GM23338 (cell line): ENCODE results near the gene UBL4A. TPM values are rescaled to one million over a fixed set of nuclear protein-coding genes. Genes with fewer than 3 reads are reported as not detected.
A peak's percentile ranks its signal among the peaks of the same experiment; 100 is the strongest.

Source experiments
- ATAC-seq: fragments of 200-7000 bp; cut with Tn5 transposase; 3 replicates; pipeline ENCODE4 v1.9.1; 2020
- DNase-seq: peaks from one replicate; pipeline ENCODE4 v3.0.0-alpha.2; 2015; ENCODE audit warnings: low spot score
- H2AFZ ChIP-seq: fragments of 200-600 bp; sonication (generic); 2 replicates; pipeline ENCODE4 v1.8.0; 2016; ENCODE audit warnings: antibody characterized with exemption, mild to moderate bottlenecking, moderate library complexity
- H3F3A ChIP-seq: fragments of 200-600 bp; sonication (generic); replicated peaks from 2 replicates; pipeline ENCODE4 v1.8.0; 2017; ENCODE audit warnings: antibody characterized with exemption, mixed run types, low read depth
- H3K27ac ChIP-seq: fragments of 200-600 bp; sonication (generic); 2 replicates; pipeline ENCODE4 v1.6.1; 2016; ENCODE audit warnings: low read depth
- H3K27me3 ChIP-seq: fragments of 200-600 bp; sonication (generic); 2 replicates; pipeline ENCODE4 v1.8.0; 2016; ENCODE audit warnings: mild to moderate bottlenecking, mixed run types, moderate library complexity; ENCODE audit not compliant: insufficient read depth
- H3K36me3 ChIP-seq: fragments of 200-600 bp; sonication (generic); 2 replicates; pipeline ENCODE4 v1.8.0; 2016; ENCODE audit warnings: mild to moderate bottlenecking; ENCODE audit not compliant: insufficient read depth
- H3K4me1 ChIP-seq: fragments of 200-600 bp; sonication (generic); 2 replicates; pipeline ENCODE4 v1.8.0; 2016; ENCODE audit warnings: mild to moderate bottlenecking, moderate library complexity; ENCODE audit not compliant: insufficient read depth
- H3K4me2 ChIP-seq: fragments of 200-600 bp; sonication (generic); 2 replicates; pipeline ENCODE4 v1.7.1; 2017; ENCODE audit warnings: mixed run types
- H3K4me3 ChIP-seq: fragments of 200-600 bp; sonication (generic); 2 replicates; pipeline ENCODE4 v1.6.1; 2016; ENCODE audit warnings: mixed run types
- H3K79me2 ChIP-seq: fragments of 200-600 bp; sonication (generic); replicated peaks from 2 replicates; pipeline ENCODE4 v1.8.0; 2017; ENCODE audit warnings: mild to moderate bottlenecking; ENCODE audit not compliant: insufficient read depth
- H3K9me2 ChIP-seq: fragments of 200-600 bp; sonication (generic); 2 replicates; pipeline ENCODE4 v1.8.0; 2017; ENCODE audit not compliant: insufficient read depth
- H4K20me1 ChIP-seq: fragments of 200-600 bp; sonication (generic); replicated peaks from 2 replicates; pipeline ENCODE4 v1.8.0; 2017; ENCODE audit warnings: mild to moderate bottlenecking; ENCODE audit not compliant: insufficient read depth
- H3K27ac Mint-ChIP-seq: 2 replicates; pipeline ENCODE4 v1.8.0; 2020; ENCODE audit warnings: inconsistent platforms, mild to moderate bottlenecking, moderate library complexity, mixed read lengths
- H3K27me3 Mint-ChIP-seq: 3 replicates; pipeline ENCODE4 v1.8.0; 2022; ENCODE audit warnings: low read depth, mild to moderate bottlenecking, moderate library complexity, mixed read lengths, inconsistent platforms; ENCODE audit not compliant: insufficient read depth, poor library complexity
- H3K36me3 Mint-ChIP-seq: 3 replicates; pipeline ENCODE4 v1.8.0; 2021; ENCODE audit warnings: low read depth, mild to moderate bottlenecking, inconsistent platforms, moderate library complexity, mixed read lengths
- H3K4me1 Mint-ChIP-seq: 3 replicates; pipeline ENCODE4 v1.8.0; 2020; ENCODE audit warnings: mild to moderate bottlenecking, inconsistent platforms, mixed read lengths
- H3K4me3 Mint-ChIP-seq: 3 replicates; pipeline ENCODE4 v1.8.0; 2021; ENCODE audit warnings: moderate library complexity, mild to moderate bottlenecking, inconsistent platforms, mixed read lengths
- H3K9me3 Mint-ChIP-seq: 3 replicates; pipeline ENCODE4 v1.8.0; 2020; ENCODE audit warnings: moderate library complexity, mild to moderate bottlenecking, inconsistent platforms, mixed read lengths
- CREB1 ChIP-seq: fragments of 250-450 bp; sonication (Bioruptor Pico); IDR thresholded peaks from 2 replicates; pipeline ENCODE4 v1.5.0; 2020; ENCODE audit warnings: low read depth, mild to moderate bottlenecking, moderate library complexity
- NANOG ChIP-seq: IDR thresholded peaks from 2 replicates; pipeline ENCODE4 v1.6.1; 2016; ENCODE audit warnings: antibody characterized with exemption, borderline replicate concordance
- STAT1 ChIP-seq: IDR thresholded peaks from one replicate; pipeline ENCODE4 v1.6.1; 2016; ENCODE audit warnings: antibody characterized with exemption; ENCODE audit not compliant: unreplicated experiment
- polyA plus RNA-seq: library from polyadenylated mRNA; unstranded; fragments of >200 nt; fragmentation: Nextera tagmentation; extraction: Ambion mirVana; gene quantifications from 2 replicates; pipeline ENCODE4 v1.2.1, GENCODE V29; 2016
- total RNA-seq: library from RNA; depleted of rRNA; stranded (reverse); fragments of >200 nt; shearing (Covaris generic); gene quantifications from 2 replicates; pipeline ENCODE4 v1.2.3, GENCODE V29; 2014
- TF ChIP-seq, protein P1 (sequence below): IDR thresholded peaks from one replicate; pipeline ENCODE4 v1.6.1; 2018; ENCODE audit warnings: antibody characterized with exemption; ENCODE audit not compliant: unreplicated experiment

The UBL4A gene
- total and polyA plus RNA-seq, 2 experiments from 2014 or later, result 15.6 to 43.7 TPM

DNA sequence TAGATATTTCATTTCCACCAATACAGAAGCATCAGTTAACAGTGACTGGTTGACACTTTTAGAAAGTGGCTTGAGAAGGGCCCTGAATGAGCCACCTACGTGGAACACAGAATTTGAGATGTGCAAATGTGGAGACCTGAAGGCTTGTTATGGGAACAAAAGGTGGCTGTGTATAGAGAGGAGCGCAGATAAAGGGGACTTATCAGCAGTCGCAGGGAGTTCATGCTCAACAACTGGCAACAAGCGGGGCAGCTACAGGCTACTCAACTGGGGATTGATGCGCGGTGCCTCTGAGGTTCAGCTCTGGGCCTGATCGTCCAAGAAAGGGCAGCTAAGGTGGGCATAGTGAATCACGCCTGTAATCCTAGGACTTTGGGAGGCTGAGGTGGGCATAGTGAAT, 33.0 kb upstream of the UBL4A start (continued):
- TF ChIP-seq, protein P1, sequence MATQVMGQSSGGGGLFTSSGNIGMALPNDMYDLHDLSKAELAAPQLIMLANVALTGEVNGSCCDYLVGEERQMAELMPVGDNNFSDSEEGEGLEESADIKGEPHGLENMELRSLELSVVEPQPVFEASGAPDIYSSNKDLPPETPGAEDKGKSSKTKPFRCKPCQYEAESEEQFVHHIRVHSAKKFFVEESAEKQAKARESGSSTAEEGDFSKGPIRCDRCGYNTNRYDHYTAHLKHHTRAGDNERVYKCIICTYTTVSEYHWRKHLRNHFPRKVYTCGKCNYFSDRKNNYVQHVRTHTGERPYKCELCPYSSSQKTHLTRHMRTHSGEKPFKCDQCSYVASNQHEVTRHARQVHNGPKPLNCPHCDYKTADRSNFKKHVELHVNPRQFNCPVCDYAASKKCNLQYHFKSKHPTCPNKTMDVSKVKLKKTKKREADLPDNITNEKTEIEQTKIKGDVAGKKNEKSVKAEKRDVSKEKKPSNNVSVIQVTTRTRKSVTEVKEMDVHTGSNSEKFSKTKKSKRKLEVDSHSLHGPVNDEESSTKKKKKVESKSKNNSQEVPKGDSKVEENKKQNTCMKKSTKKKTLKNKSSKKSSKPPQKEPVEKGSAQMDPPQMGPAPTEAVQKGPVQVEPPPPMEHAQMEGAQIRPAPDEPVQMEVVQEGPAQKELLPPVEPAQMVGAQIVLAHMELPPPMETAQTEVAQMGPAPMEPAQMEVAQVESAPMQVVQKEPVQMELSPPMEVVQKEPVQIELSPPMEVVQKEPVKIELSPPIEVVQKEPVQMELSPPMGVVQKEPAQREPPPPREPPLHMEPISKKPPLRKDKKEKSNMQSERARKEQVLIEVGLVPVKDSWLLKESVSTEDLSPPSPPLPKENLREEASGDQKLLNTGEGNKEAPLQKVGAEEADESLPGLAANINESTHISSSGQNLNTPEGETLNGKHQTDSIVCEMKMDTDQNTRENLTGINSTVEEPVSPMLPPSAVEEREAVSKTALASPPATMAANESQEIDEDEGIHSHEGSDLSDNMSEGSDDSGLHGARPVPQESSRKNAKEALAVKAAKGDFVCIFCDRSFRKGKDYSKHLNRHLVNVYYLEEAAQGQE, result no peak

DNA sequence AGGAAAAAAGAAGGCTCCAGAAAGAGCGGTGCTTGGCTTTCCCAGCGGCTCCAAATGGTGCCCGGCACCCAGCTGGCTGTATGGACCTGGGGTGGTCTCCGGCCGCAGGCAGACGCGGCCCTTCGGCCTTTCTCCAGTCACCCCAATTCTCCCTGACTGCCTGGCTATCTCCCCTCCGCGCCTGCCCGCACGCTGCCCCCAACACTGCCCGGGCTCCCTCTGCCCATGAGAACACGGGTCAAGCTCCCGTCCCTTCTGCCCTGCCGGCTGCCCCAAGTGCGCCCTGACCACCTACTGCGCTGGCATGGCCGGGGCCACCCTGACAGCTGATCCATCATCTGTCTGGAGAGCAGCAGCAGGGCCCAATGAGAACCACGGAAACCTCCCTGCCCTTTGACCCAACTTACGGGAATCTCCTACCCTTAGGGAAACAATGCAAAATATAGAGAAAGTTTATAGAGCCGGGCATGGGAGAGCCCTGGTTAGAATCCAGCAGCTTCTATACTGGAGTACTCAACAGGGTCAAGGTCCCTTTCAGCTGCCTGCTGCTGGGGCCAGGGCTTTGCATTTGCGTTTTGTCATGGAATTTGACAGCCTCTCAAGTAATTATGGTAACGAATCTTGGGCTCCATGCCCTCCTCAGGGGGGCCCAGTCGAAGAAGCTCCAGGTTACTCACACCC, 30.8 kb upstream of the UBL4A start:
- Histone ChIP-seq H3K4me1 (peaks cover 10% of the 10 kb centered on the region), H3K27ac (peak overlapping the region; percentile 90), H3K9me2 (no peaks in the 10 kb centered on the region), H3K79me2 (no peaks in the 10 kb centered on the region), H3K36me3 (no peaks in the 10 kb centered on the region), H2AFZ (no peak overlapping the region), H3K27me3 (peaks cover 8% of the 10 kb centered on the region; the same call in 1 of the 2 replicates), H3F3A (0 out of 2 replicates have a peak, but pooled peaks cover 4% of the 10 kb centered on the region), H3K4me2 (peak overlapping the region; percentile 78), H3K4me3 (peak overlapping the region; percentile 50), H4K20me1 (no peaks in the 10 kb centered on the region)
- TF ChIP-seq NANOG, result no peak
- no peaks in the 10 kb centered on the region for H3K36me3 Mint-ChIP-seq
- DNase-seq (peak; percentile 21), ATAC-seq (peak; percentile 46)
- H3K4me3 Mint-ChIP-seq, result peak overlapping the region; percentile 79
- no peaks in the 10 kb centered on the region for H3K9me3 Mint-ChIP-seq
- peaks cover 17% of the 10 kb centered on the region for H3K27me3 Mint-ChIP-seq
- no peak overlapping the region for H3K27ac Mint-ChIP-seq
- H3K4me1 Mint-ChIP-seq, result peaks cover 14% of the 10 kb centered on the region

DNA sequence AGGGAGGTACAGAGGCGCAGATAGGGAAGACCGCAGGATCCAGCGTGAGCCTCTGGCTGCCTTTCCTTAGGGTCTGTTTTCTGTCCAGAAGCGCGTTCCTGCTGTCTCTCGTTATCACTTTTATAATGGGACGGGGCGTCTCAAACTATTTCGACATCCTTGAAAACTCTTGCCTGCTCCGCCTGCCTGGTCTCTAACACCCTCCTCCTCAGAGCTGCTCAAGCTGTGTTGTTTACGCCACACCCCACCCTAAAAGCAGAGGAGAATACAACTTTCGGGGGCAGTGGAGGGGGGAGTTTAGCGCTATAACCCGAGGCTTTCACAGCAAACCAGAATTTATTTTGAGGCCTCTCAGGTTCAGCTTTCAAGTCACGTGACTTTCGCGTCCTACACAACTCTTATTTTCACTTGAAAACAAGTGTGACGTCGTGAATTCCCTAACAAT, 30.3 kb upstream of the UBL4A start:
- Histone ChIP-seq H3K27ac (peak overlapping the region; percentile 90), H3K4me2 (peak overlapping the region; percentile 78)
- peak; percentile 41; the same call in 1 of the 2 replicates for TF ChIP-seq CREB1 (CRISPR knock-in tag)
- no peak for TF ChIP-seq STAT1

More for the DNA sequence above, 30.3 kb upstream of the UBL4A start:
- Mint-ChIP-seq H3K9me3 (no peaks in the 10 kb centered on the region), H3K4me1 (peaks cover 14% of the 10 kb centered on the region), H3K27ac (peak overlapping the region; percentile 96), H3K36me3 (no peaks in the 10 kb centered on the region), H3K27me3 (peaks cover 12% of the 10 kb centered on the region), H3K4me3 (peak overlapping the region; percentile 79)
- H3K4me3 ChIP-seq, result peak overlapping the region; percentile 50
- no peaks in the 10 kb centered on the region for H3K79me2 ChIP-seq
- H3K9me2 ChIP-seq, result no peaks in the 10 kb centered on the region
- ATAC-seq (peak; percentile 30), DNase-seq (peak; percentile 81)
- H3K36me3 ChIP-seq, result no peaks in the 10 kb centered on the region
- H2AFZ ChIP-seq, result no peak overlapping the region
- peaks cover 10% of the 10 kb centered on the region for H3K4me1 ChIP-seq
- H4K20me1 ChIP-seq, result no peaks in the 10 kb centered on the region
- H3K27me3 ChIP-seq, result peaks cover 4% of the 10 kb centered on the region; the same call in 1 of the 2 replicates
- 0 out of 2 replicates have a peak, but pooled peaks cover 4% of the 10 kb centered on the region for H3F3A ChIP-seq
